GM06990 (cell line): Measurements from ENCODE around the gene PSAT1.

ENCODE experiments used
- DNase-seq: peaks from one replicate; pipeline ENCODE4 v3.0.0-alpha.2; 2011; ENCODE audit not compliant: insufficient read length; ENCODE audit errors: extremely low read depth
- H3K27me3 ChIP-seq: replicated peaks from 2 replicates; pipeline ENCODE4 v1.6.0; 2011; ENCODE audit warnings: low read length; ENCODE audit not compliant: control insufficient read depth, insufficient read depth
- H3K36me3 ChIP-seq: 2 replicates; pipeline ENCODE4 v1.5.1; 2011; ENCODE audit warnings: low read length; ENCODE audit not compliant: control insufficient read depth, insufficient read depth
- H3K4me3 ChIP-seq: replicated peaks from 2 replicates; pipeline ENCODE4 v1.5.1; 2011; ENCODE audit warnings: low read depth, mild to moderate bottlenecking, control low read depth, low read length
- CTCF ChIP-seq: IDR thresholded peaks from 2 replicates; pipeline ENCODE4 v1.5.1; 2011; ENCODE audit warnings: low read length, control low read depth, mild to moderate bottlenecking, inconsistent platforms; ENCODE audit not compliant: insufficient read depth, poor library complexity, severe bottlenecking

PSAT1 gene

GRCh38 chr9:78295177-78295575 is 1.7 kb upstream of the PSAT1 start:
- H3K36me3 ChIP-seq = no peaks in the 10 kb centered on the region
- TF ChIP-seq CTCF = no peak
- no peaks in the 10 kb centered on the region for H3K27me3 ChIP-seq
- no peak for DNase-seq
- H3K4me3 ChIP-seq = no peak overlapping the region

- no peaks in the 10 kb centered on the region for H3K36me3 ChIP-seq
- no peak for TF ChIP-seq CTCF
- no peak for DNase-seq
- no peak overlapping the region for H3K4me3 ChIP-seq
- H3K27me3 ChIP-seq = no peaks in the 10 kb centered on the region
Measured at GRCh38 chr9:78295731-78296130, 1.2 kb upstream of the PSAT1 start.

GRCh38 chr9:78296201-78296892 is 578 bp upstream of the PSAT1 start:
- DNase-seq = peak; percentile 27
- Histone ChIP-seq H3K27me3 (no peaks in the 10 kb centered on the region), H3K4me3 (peak overlapping the region; percentile 89), H3K36me3 (no peaks in the 10 kb centered on the region; the same call in 1 of the 2 replicates)
- no peak for TF ChIP-seq CTCF

- no peaks in the 10 kb centered on the region for H3K27me3 ChIP-seq
- H3K36me3 ChIP-seq = no peaks in the 10 kb centered on the region; the same call in 1 of the 2 replicates
- TF ChIP-seq CTCF = no peak
- DNase-seq = no peak
- peak overlapping the region; percentile 89 for H3K4me3 ChIP-seq
Measured at GRCh38 chr9:78297672-78297961, 692 bp downstream of the PSAT1 start.

- peaks cover 2% of the 10 kb centered on the region; the same call in 1 of the 2 replicates for H3K36me3 ChIP-seq
Measured at GRCh38 chr9:78298046-78298765, 1.3 kb downstream of the PSAT1 start.

More at GRCh38 chr9:78298046-78298765, 1.3 kb downstream of the PSAT1 start:
- DNase-seq = no peak
- H3K27me3 ChIP-seq = no peaks in the 10 kb centered on the region
- TF ChIP-seq CTCF = no peak
- H3K4me3 ChIP-seq = peak overlapping the region; percentile 89
